GM19239 (cell line): Measurements from ENCODE around the gene XRCC4.

Experiments
- DNase-seq: peaks from one replicate; pipeline ENCODE4 v3.0.0; 2011; ENCODE audit warnings: low spot score; ENCODE audit not compliant: insufficient read length
- FAIRE-seq: peaks from 2 replicates; lab custom pipeline; 2011; peaks lifted over from hg19 to GRCh38; lab: Jason Lieb, UNC

The XRCC4 gene

GRCh38 chr5:83169571-83170337, 92.4 kb downstream of the XRCC4 start:
- DNase-seq (no peak), FAIRE-seq (no peak)

- DNase-seq: no peak
- no peak for FAIRE-seq
Observed at GRCh38 chr5:83172011-83172410, 94.7 kb downstream of the XRCC4 start.

- FAIRE-seq (no peak), DNase-seq (no peak)
Observed at GRCh38 chr5:83172655-83173054, 95.3 kb downstream of the XRCC4 start.

- no peak for FAIRE-seq
Observed at GRCh38 chr5:83173826-83174225, 96.5 kb downstream of the XRCC4 start.

GRCh38 chr5:83177803-83178202, 100.5 kb downstream of the XRCC4 start:
- DNase-seq (no peak), FAIRE-seq (no peak)

More at GRCh38 chr5:83173826-83174225, 96.5 kb downstream of the XRCC4 start:
- DNase-seq: no peak

GRCh38 chr5:83179966-83180365, 102.6 kb downstream of the XRCC4 start:
- FAIRE-seq: no peak

GRCh38 chr5:83184534-83184933, 107.2 kb downstream of the XRCC4 start:
- DNase-seq (no peak), FAIRE-seq (no peak)

More at GRCh38 chr5:83179966-83180365, 102.6 kb downstream of the XRCC4 start:
- DNase-seq: no peak

- no peak for FAIRE-seq
- no peak for DNase-seq
Observed at GRCh38 chr5:83192947-83193346, 115.6 kb downstream of the XRCC4 start.

GRCh38 chr5:83197326-83197967, 120.1 kb downstream of the XRCC4 start:
- FAIRE-seq: peak; percentile 18
- DNase-seq: no peak

GRCh38 chr5:83199126-83199525, 121.8 kb downstream of the XRCC4 start:
- FAIRE-seq (peak; percentile 35), DNase-seq (no peak)

GRCh38 chr5:83204651-83205050, 127.3 kb downstream of the XRCC4 start:
- no peak for DNase-seq
- FAIRE-seq: peak; percentile 28

- DNase-seq (no peak), FAIRE-seq (peak; percentile 11)
Observed at GRCh38 chr5:83209963-83210362, 132.6 kb downstream of the XRCC4 start.

- FAIRE-seq: no peak
- no peak for DNase-seq
Observed at GRCh38 chr5:83219077-83219476, 141.7 kb downstream of the XRCC4 start.

- no peak for FAIRE-seq
- DNase-seq: no peak
Observed at GRCh38 chr5:83219495-83219894, 142.1 kb downstream of the XRCC4 start.

- FAIRE-seq (no peak), DNase-seq (no peak)
Observed at GRCh38 chr5:83220331-83220730, 143.0 kb downstream of the XRCC4 start.

GRCh38 chr5:83222906-83223305, 145.6 kb downstream of the XRCC4 start:
- FAIRE-seq (no peak), DNase-seq (no peak)

- DNase-seq: no peak
- FAIRE-seq: no peak
Observed at GRCh38 chr5:83227611-83228010, 150.3 kb downstream of the XRCC4 start.

GRCh38 chr5:83230511-83230910, 153.2 kb downstream of the XRCC4 start:
- FAIRE-seq: no peak
- DNase-seq: no peak

GRCh38 chr5:83244516-83244915, 167.2 kb downstream of the XRCC4 start:
- FAIRE-seq (no peak), DNase-seq (no peak)

GRCh38 chr5:83245037-83245436, 167.7 kb downstream of the XRCC4 start:
- no peak for DNase-seq
- FAIRE-seq: no peak

- no peak for FAIRE-seq
- DNase-seq: no peak
Observed at GRCh38 chr5:83246071-83246470, 168.7 kb downstream of the XRCC4 start.

GRCh38 chr5:83249156-83249555, 171.8 kb downstream of the XRCC4 start:
- FAIRE-seq (peak; percentile 56), DNase-seq (no peak)
